GM12891 (cell line): ENCODE data around the gene ANO10.

Source experiments
- DNase-seq: peaks from one replicate; pipeline ENCODE4 v3.0.0; 2011; ENCODE audit warnings: low spot score; ENCODE audit not compliant: insufficient read length
- FAIRE-seq: peaks from 2 replicates; lab custom pipeline; 2011; peaks lifted over from hg19 to GRCh38; lab: Jason Lieb, UNC
- PAX5 ChIP-seq: IDR thresholded peaks from 2 replicates; pipeline ENCODE4 v1.6.1; 2011; ENCODE audit warnings: low read length, moderate library complexity, mild to moderate bottlenecking; ENCODE audit not compliant: insufficient read depth, severe bottlenecking
- POLR2A ChIP-seq: IDR thresholded peaks from 2 replicates; pipeline ENCODE4 v1.6.1; 2011; ENCODE audit warnings: low read depth, low read length, control low read depth
- POLR2AphosphoS5 ChIP-seq: IDR thresholded peaks from 2 replicates; pipeline ENCODE4 v1.6.1; 2011; ENCODE audit warnings: low read depth, low read length, control low read depth
- POU2F2 ChIP-seq: IDR thresholded peaks from 2 replicates; pipeline ENCODE4 v1.6.1; 2011; ENCODE audit warnings: low read depth, mild to moderate bottlenecking, control low read depth, low read length, moderate library complexity
- SPI1 ChIP-seq: IDR thresholded peaks from 2 replicates; pipeline ENCODE4 v1.6.1; 2011; ENCODE audit warnings: low read depth, low read length, control low read depth
- TAF1 ChIP-seq: IDR thresholded peaks from 2 replicates; pipeline ENCODE4 v1.6.1; 2011; ENCODE audit warnings: low read depth, low read length, control low read depth

Gene ANO10

DNA sequence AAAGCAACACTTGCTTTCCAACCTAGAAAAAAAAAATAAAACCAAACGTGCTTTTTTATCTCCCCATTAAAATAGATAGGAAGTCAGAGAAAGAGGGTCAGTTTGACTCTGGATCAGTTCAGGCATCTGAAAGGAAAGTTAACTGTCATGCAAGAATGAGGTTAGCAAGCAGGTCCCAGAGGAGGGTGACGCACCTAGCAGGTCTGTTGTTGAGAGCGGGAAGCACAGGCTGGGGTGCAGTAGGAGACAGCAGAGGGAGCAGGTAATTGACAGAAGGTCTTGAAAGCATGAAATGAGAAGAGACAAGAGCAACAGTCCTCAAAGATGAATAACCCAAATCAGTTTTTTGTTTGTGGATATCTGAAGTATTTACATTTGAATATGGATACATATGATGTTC, 82.5 kb downstream of the ANO10 start:
- no peak for TF ChIP-seq PAX5
- TF ChIP-seq TAF1, result no peak
- no peak for TF ChIP-seq POU2F2
- TF ChIP-seq POLR2A, result no peak
- TF ChIP-seq SPI1, result no peak
- FAIRE-seq, result no peak
- no peak for DNase-seq

DNA sequence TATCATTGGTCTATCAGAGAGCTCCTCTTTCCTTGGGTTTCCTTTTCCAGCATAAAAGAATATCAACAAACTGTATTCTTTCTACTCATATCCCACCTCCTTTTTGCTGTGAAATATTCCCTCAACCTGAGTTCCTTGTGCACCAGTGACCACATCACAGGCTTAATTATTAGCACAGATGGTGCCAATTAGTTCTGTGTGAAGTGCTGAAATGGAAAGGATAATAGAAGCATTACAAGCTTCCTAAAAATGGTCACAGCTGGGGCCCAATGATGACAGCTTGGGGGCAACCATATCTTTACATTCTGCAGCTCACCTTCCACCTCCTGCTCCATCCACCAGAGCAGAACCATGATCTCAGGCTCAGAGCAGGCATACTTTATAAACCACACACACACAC, 84.6 kb downstream of the ANO10 start:
- TF ChIP-seq POU2F2 (no peak), SPI1 (no peak), PAX5 (no peak), POLR2AphosphoS5 (no peak), POLR2A (no peak), TAF1 (no peak)
- no peak for DNase-seq
- FAIRE-seq, result no peak

DNA sequence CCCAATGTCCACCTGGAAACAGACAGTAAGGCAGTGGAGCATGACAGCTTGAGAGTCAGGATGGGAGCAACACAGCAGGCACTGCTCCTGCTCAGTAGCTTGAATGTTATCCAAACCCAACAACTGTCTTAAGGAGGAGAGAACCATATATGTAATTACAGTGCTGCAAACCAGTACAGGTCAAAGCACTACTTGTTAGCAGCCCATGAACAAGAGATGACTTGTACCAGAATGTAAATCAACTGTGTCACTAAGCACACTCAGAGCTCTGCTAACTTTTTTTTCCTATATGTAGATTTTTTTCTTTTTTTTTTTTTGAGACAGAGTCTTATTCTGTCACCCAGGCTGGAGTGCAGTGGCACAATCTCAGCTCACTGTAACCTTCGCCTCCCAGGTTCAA, 87.1 kb downstream of the ANO10 start:
- TF ChIP-seq POU2F2 (no peak), PAX5 (no peak), TAF1 (no peak), SPI1 (no peak), POLR2A (no peak)
- DNase-seq (no peak), FAIRE-seq (no peak)

DNA sequence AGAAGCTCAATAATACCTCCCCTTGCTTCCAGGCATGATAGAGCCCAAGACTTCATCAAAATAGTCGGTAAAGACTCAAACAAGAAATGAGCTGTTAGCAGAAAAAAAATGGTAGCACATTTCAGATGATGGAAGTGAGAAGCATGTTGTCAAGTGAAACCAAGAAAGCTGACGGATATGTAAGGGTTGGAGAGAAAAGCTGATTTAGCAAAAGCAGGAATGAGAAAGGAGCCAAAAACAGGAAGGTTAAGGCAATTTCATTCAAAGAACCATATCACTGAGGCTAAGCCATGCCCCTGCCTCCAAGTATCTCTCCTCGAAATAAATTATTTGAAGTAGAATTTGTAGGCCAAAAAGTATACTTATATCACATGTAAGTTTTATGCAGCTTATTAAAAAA, 88.8 kb downstream of the ANO10 start:
- FAIRE-seq (no peak), DNase-seq (no peak)
- no peak for TF ChIP-seq POLR2AphosphoS5
- no peak for TF ChIP-seq SPI1
- no peak for TF ChIP-seq TAF1
- no peak for TF ChIP-seq PAX5
- no peak for TF ChIP-seq POU2F2
- TF ChIP-seq POLR2A, result no peak

DNA sequence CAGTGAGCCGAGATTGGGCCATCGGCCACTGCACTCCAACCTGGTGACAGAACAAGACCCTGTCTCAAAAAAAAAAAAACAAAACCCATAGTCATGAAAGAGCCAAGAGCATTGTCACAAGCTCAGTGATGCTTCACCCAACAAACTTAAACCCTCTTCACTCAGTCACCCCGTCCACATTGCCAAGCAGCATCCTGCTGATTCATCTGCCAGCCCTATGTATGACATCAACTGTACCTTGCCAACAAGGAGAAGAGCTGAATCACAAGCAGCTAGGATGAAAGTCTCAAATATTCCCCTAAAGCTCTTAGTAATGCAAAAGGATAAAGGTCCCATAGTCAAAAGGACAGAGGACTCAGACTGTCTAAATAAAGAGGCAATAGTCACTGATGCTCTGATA, 90.0 kb downstream of the ANO10 start:
- FAIRE-seq, result no peak
- TF ChIP-seq PAX5, result no peak
- TF ChIP-seq TAF1, result no peak
- TF ChIP-seq POU2F2, result no peak
- no peak for TF ChIP-seq POLR2A
- TF ChIP-seq SPI1, result no peak
- no peak for TF ChIP-seq POLR2AphosphoS5
- DNase-seq, result no peak

DNA sequence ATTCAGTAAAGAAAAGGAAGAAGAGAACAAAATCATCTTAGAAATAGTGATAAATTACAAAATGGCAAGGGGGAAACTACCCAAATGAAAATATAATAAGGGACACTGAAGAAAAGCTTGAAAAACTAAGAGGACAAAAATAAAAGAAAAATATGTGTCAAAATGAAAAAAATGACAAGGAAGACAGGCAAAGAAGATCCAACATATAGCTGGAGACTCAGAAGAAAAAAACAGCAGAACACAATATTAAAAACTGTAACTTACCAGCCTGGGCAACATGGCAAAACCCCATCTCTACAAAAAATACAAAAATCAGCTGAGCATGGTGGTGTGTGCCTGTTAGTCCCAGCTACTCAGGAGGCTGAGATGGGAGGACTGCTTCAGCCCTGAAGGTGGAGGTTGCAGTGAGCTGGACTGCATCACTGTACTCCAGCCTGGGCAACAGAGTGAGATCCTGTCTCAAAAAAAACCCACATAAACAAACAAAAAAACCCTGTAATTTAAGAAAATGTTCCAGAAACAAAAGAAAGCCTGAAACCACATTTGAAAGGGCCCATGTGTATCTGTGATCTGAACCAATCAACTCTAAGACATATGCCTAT, 93.2 kb downstream of the ANO10 start:
- TF ChIP-seq PAX5 (no peak), POU2F2 (no peak)
- DNase-seq, result no peak
- no peak for FAIRE-seq

DNA sequence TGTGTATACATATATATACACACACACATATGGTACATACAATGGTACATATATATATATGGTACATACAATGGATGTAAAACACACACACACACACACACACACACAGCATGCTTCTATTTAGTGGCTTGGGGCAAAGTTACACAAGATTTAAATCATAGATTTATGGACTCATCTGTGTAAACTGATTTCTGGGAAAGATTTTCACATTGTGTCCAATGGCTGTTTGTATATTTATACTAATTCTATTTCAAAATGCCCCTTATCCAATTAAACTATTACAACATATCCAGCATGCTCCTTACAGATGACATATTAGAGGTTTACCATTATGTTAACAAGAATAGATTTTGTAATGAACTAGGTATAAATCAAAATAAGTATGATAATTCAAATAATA, 94.9 kb downstream of the ANO10 start:
- FAIRE-seq, result no peak
- no peak for DNase-seq
- TF ChIP-seq SPI1, result no peak
- TF ChIP-seq TAF1, result no peak
- no peak for TF ChIP-seq POU2F2
- no peak for TF ChIP-seq PAX5
- TF ChIP-seq POLR2A, result no peak

DNA sequence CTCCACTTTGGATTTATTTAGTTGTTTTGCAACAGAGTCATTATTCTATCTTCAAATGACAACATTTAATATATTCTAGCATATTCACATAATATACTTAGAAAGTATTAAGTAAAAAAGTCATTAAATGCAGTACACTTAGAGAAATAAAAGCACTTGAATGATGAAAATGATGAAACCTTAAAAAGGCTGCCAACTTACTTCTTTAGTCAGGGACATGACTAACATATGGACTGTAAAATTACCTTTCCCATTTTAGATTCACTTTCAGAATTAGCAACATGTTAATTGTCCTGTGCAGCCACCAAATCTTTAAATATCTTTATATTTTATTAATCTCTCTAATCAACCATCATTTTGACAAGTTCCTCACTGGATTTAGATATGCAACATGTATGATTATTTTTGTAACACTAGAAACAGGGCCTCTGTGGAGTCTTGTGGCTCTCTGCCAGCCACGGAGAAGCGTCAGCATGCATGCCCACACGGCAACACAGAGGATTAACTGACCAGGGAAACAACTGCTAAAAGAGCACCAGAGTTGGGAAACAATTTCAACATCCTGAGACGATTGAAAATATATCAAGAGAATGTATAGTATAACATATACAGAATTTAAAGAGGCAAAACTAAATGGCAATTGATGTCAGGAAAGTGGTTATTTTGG, 95.7 kb downstream of the ANO10 start:
- FAIRE-seq, result no peak
- no peak for TF ChIP-seq TAF1
- no peak for TF ChIP-seq POLR2AphosphoS5
- no peak for TF ChIP-seq POU2F2
- no peak for TF ChIP-seq PAX5
- TF ChIP-seq POLR2A, result no peak
- no peak for TF ChIP-seq SPI1
- DNase-seq, result no peak

DNA sequence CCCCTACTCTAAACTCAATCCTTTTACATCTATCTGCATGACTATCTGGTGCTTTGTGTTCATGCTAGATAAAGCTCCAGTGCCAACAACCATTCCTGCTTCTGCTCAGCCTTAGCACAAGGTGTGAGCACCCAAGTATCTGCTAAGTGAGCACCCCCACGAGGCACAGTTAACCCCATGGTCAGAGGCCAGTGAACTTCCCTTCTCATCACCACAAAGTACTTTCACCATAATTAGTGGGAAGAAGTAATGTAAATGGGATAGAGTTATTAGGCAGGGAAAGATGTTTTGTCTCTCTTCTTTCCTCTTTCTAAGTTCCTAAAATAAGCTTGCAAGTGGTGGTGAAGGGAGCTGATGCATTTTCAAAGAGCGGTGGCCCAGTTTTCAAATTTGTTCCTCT, 96.4 kb downstream of the ANO10 start:
- FAIRE-seq (no peak), DNase-seq (no peak)
- TF ChIP-seq SPI1, result no peak
- TF ChIP-seq POLR2A, result no peak
- TF ChIP-seq POU2F2, result no peak
- TF ChIP-seq POLR2AphosphoS5, result no peak
- TF ChIP-seq TAF1, result no peak
- TF ChIP-seq PAX5, result no peak

DNA sequence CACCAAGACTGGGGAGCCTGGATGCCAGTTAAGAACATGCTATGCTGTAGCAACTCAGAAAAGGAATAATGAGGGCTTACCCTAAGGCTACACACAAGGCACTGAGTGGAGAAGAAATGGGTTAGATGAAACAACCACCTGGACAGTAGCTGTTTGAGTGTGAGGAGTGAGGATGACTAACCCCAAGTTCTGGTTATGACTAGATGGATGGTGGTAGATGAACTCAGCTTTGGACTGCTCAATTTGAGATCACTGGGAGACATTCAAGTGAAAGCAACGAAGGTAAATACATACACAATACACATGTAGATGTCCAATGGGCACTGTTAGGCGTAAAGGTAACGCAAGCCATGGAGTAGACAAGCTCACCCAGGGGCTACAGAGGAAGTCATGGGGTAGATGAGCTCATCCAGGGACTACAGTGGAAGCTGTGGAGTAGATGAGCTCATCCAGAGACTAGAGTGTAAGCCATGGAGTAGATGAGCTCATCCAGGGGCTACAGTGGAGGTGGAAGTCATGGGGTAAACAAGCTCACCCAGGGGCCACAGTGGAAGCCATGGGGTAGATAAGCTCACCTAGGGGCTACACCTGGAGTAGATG, 98.3 kb downstream of the ANO10 start:
- DNase-seq (no peak), FAIRE-seq (no peak)
- no peak for TF ChIP-seq TAF1
- TF ChIP-seq POLR2AphosphoS5, result no peak
- TF ChIP-seq SPI1, result no peak
- no peak for TF ChIP-seq POLR2A
- TF ChIP-seq PAX5, result no peak
- TF ChIP-seq POU2F2, result no peak
